ENCODE results near the gene MAGI3.

DNA sequence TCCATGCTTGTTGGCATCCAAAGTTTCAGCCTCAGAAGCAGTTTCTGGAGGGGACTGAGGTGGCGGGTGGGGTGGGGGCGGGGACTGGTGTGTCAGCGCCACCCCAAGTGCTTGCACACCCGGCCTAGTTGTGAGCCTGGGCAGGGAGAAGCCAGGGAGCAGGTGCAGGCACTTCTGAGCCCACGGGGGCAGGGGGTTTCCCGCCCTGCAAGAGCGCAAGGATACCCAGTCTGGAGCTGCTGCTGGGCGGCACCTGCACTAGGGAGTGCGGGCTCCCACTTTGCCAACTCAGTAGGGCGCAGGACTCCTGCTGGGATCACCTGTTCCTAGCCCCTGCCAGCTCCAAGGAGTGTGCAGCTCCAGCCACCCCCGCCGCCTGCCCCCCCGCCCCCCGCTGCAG, 33.5 kb downstream of the MAGI3 start:
- TF ChIP-seq, protein P1, sequence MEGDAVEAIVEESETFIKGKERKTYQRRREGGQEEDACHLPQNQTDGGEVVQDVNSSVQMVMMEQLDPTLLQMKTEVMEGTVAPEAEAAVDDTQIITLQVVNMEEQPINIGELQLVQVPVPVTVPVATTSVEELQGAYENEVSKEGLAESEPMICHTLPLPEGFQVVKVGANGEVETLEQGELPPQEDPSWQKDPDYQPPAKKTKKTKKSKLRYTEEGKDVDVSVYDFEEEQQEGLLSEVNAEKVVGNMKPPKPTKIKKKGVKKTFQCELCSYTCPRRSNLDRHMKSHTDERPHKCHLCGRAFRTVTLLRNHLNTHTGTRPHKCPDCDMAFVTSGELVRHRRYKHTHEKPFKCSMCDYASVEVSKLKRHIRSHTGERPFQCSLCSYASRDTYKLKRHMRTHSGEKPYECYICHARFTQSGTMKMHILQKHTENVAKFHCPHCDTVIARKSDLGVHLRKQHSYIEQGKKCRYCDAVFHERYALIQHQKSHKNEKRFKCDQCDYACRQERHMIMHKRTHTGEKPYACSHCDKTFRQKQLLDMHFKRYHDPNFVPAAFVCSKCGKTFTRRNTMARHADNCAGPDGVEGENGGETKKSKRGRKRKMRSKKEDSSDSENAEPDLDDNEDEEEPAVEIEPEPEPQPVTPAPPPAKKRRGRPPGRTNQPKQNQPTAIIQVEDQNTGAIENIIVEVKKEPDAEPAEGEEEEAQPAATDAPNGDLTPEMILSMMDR (IDR thresholded peaks at IDR 0.05), result no peak
- no peak for TF ChIP-seq POLR2AphosphoS5 (IDR thresholded peaks at IDR 0.05)
